T-helper 17 cell (primary cell): ENCODE data around the gene IST1. TPM values are rescaled to one million over a fixed set of nuclear protein-coding genes. Genes with fewer than 3 reads are reported as not detected.

ENCODE experiments used
- ATAC-seq: fragments of 150-1000 bp; cut with Tn5 transposase; 2 replicates; pipeline ENCODE4 v1.10.0; 2021; ENCODE audit warnings: mild to moderate bottlenecking, moderate library complexity
- DNase-seq, 3 donors: peaks; one replicate each; pipeline versions ENCODE4 v3.0.0 to v3.0.0-alpha.2; 2020 to 2021
- H3K9me3 ChIP-seq: one replicate; pipeline ENCODE4 v1.7.0; 2013; ENCODE audit warnings: low read length, mild to moderate bottlenecking; ENCODE audit not compliant: control insufficient read depth, poor library complexity, severe bottlenecking
- H3K27ac Mint-ChIP-seq: one replicate; pipeline ENCODE4 v1.8.0; 2022; ENCODE audit warnings: mild to moderate bottlenecking, moderate library complexity, mixed read lengths
- H3K27me3 Mint-ChIP-seq: one replicate; pipeline ENCODE4 v1.8.0; 2022; ENCODE audit warnings: mixed read lengths
- H3K36me3 Mint-ChIP-seq: one replicate; pipeline ENCODE4 v1.8.0; 2022; ENCODE audit warnings: low read depth, mixed read lengths
- H3K4me1 Mint-ChIP-seq: one replicate; pipeline ENCODE4 v1.8.0; 2022; ENCODE audit warnings: mild to moderate bottlenecking, mixed read lengths
- H3K4me3 Mint-ChIP-seq: one replicate; pipeline ENCODE4 v1.8.0; 2022; ENCODE audit warnings: mild to moderate bottlenecking, moderate library complexity, mixed read lengths
- total RNA-seq, 4 donors: library from RNA in 2 of 4; stranded (reverse) in 2 of 4; gene quantifications; one replicate each; pipeline ENCODE4 v1.2.3 and lab custom pipeline; 2022 to 2026

The IST1 gene
- total RNA-seq, 2 donors from 2014 or later, result 262 to 283 TPM

DNA sequence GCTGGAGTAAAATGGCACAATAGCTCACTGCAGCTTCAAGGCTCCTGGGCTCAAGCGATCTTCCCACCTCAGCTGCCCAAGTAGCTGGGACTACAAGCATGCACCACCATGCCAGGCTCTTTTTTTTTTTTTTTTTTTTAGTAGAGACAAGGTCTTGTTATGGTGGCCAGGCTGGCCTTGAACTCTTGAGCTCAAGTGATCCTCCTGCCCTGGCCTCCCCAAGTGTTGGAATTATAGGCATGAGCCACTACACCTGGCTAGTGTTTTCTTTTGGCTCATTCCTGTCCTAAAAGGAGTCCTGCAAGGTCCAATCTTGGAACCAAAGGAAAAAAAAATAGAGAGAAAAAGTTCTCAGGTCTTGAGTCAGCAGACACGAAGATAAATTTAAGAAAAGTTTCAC lies 74.0 kb downstream of the IST1 start:
- Mint-ChIP-seq H3K4me3 (no peak overlapping the region), H3K27ac (no peak overlapping the region), H3K27me3 (no peaks in the 10 kb centered on the region), H3K4me1 (peaks cover 2% of the 10 kb centered on the region), H3K36me3 (no peaks in the 10 kb centered on the region)
- DNase-seq, result no peak
- H3K9me3 ChIP-seq, result no peaks in the 10 kb centered on the region
- ATAC-seq, result no peak

DNA sequence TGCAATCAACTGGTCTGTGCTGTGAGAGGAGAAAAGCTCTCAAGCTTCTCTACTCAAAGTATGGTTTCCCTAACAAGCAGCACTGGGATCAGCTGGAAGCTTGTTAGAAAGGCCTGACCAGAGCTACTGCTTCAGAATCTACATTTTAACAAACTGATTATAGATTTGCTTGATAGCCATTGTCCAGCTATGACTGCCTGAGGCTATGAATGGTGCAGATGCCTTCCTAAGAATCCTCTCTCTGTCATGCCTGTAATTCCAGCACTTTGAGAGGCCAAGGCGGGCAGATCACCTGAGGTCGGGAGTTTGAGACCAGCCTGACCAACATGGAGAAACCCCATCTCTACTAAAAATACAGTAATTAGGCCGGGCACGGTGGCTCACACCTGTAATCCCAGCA lies 76.2 kb downstream of the IST1 start:
- no peaks in the 10 kb centered on the region for H3K9me3 ChIP-seq
- Mint-ChIP-seq H3K4me1 (no peaks in the 10 kb centered on the region), H3K27ac (no peak overlapping the region), H3K36me3 (no peaks in the 10 kb centered on the region), H3K4me3 (no peak overlapping the region), H3K27me3 (no peaks in the 10 kb centered on the region)
- no peak for DNase-seq
- ATAC-seq, result no peak

DNA sequence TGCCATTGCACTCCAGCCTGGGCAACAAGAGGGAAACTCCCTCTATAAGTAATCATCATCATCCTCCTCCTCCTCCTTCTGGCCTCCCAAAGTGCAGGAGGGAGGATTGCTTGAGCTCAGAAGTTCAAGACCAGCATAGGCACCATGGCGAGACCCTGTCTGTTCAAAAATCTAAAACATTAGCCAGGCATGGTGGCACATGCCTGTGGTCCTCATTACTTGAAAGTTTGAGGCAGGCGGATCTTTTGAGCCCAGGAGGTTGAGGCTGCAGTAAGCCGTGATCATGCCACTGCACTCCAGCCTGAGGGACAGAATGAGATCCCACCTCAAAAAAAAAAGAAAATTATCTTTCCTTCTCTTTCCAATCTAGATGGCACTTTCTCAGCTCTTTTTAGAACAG lies 77.0 kb downstream of the IST1 start:
- Mint-ChIP-seq H3K4me1 (no peaks in the 10 kb centered on the region), H3K27me3 (no peaks in the 10 kb centered on the region), H3K27ac (no peak overlapping the region), H3K36me3 (no peaks in the 10 kb centered on the region), H3K4me3 (no peak overlapping the region)
- H3K9me3 ChIP-seq, result no peaks in the 10 kb centered on the region
- no peak for ATAC-seq
- no peak for DNase-seq

DNA sequence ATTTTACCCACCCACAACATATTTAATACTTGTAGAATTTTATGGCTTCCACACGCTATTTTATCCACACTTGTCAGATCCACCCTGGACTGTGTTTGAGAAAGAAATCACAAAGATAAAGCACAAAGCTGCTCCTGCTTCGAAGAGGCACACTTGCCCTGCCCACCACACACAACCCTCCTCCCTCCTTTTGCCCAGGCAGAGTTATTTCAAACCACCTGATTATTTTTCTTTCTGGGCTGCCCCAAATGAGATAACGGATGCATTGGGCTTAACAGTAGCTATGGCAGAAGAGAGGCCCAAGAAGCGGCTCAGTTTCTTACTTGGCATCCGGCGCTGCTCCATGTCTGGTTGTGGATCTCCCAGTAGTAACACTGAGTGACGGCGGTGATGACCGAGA lies 77.7 kb downstream of the IST1 start:
- Mint-ChIP-seq H3K36me3 (peaks cover under 1% of the 10 kb centered on the region), H3K4me3 (no peak overlapping the region), H3K27me3 (peaks cover 3% of the 10 kb centered on the region), H3K4me1 (no peaks in the 10 kb centered on the region), H3K27ac (no peak overlapping the region)
- no peaks in the 10 kb centered on the region for H3K9me3 ChIP-seq
- ATAC-seq (no peak), DNase-seq (no peak)

DNA sequence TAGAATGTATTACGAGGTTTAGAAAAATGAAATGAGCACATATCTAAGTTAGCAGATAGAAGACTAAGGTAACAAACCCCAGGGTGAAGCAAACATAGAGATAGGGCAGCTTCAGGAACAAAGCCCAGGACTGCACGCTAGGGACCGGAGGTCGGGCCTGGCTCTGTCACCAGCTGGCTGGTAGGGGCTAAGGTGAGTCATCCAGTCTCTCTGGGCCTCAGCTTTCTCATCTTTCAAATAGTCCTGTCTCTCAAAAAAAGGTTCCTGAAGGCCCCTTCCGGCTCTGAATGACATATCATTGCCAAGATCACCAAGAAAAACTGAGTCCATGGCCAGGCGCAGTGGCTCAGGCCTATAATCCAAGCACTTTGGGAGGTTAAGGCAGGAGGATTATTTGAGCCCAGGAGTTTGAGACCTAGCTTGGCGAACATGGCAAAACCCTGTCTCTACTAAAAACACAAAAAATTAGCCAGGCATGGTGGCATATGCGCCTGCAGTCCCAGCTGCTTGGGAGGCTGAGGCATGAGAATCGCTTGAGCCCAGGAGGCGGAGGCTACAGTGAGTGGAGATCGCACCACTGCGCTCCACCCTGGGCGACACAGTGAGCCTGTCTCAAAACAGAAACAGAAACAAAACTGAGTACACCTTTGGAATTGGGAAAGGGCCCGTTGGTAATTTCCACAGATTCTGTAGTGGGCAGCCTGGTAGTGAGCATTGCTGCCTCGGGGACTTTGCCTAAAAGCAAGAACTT lies 78.9 kb downstream of the IST1 start:
- no peaks in the 10 kb centered on the region for H3K9me3 ChIP-seq
- no peaks in the 10 kb centered on the region for H3K4me1 Mint-ChIP-seq
- H3K36me3 Mint-ChIP-seq, result peaks cover 2% of the 10 kb centered on the region
- no peak for DNase-seq
- H3K27ac Mint-ChIP-seq, result peak overlapping the region; percentile 37
- ATAC-seq, result no peak
- H3K4me3 Mint-ChIP-seq, result no peak overlapping the region
- peaks cover 5% of the 10 kb centered on the region for H3K27me3 Mint-ChIP-seq

Other genes with a start within 250 kb of the IST1 start
- 10 to 100 TPM in 1 of 2 donors, 1 to 10 TPM in 1; 9.3 to 10.2 TPM for gene PHLPP2, start 170.8 kb upstream of the IST1 start, total RNA-seq
- 100 to 1,000 TPM; 150 to 160 TPM for gene AP1G1, start 86.7 kb upstream of the IST1 start, total RNA-seq
- 10 to 100 TPM; 39.9 to 46.3 TPM for gene ATXN1L, start 49.6 kb upstream of the IST1 start, total RNA-seq
- 10 to 100 TPM; 12.2 to 14.1 TPM for gene ZNF821, start 11.3 kb upstream of the IST1 start, total RNA-seq
- gene PKD1L3, start 104.9 kb downstream of the IST1 start, total RNA-seq, result under 1 TPM in 1 of 2 donors, not detected in 1; 0.34 TPM
- gene DHODH, start 113.2 kb downstream of the IST1 start, total RNA-seq, result 1 to 10 TPM; 5.0 to 5.9 TPM
- gene HP, start 159.0 kb downstream of the IST1 start, total RNA-seq, result under 1 TPM in 1 of 2 donors, not detected in 1; 0.57 TPM
- not detected for gene HPR, start 167.7 kb downstream of the IST1 start, total RNA-seq
- gene TXNL4B, start 198.1 kb downstream of the IST1 start, total RNA-seq, result 10 to 100 TPM; 11.3 to 14.0 TPM
- gene DHX38, start 198.3 kb downstream of the IST1 start, total RNA-seq, result 100 to 1,000 TPM in 1 of 2 donors, 10 to 100 TPM in 1; 93.5 to 122 TPM